K562 treated with DMSO at 1 percent for 24 hours (cell line): ENCODE results near the gene NKIRAS2. TPM values are rescaled to one million over a fixed set of nuclear protein-coding genes. Genes with fewer than 3 reads are reported as not detected.

Experiments
- total RNA-seq: library from RNA; unstranded; fragments of 300-600 nt; gene quantifications from 2 replicates; pipeline ENCODE4 v1.2.3, GENCODE V29; 2022; ENCODE audit warnings: low read depth; ENCODE audit not compliant: insufficient read depth

NKIRAS2 gene
- 118 TPM in 2 replicates for total RNA-seq

DNA sequence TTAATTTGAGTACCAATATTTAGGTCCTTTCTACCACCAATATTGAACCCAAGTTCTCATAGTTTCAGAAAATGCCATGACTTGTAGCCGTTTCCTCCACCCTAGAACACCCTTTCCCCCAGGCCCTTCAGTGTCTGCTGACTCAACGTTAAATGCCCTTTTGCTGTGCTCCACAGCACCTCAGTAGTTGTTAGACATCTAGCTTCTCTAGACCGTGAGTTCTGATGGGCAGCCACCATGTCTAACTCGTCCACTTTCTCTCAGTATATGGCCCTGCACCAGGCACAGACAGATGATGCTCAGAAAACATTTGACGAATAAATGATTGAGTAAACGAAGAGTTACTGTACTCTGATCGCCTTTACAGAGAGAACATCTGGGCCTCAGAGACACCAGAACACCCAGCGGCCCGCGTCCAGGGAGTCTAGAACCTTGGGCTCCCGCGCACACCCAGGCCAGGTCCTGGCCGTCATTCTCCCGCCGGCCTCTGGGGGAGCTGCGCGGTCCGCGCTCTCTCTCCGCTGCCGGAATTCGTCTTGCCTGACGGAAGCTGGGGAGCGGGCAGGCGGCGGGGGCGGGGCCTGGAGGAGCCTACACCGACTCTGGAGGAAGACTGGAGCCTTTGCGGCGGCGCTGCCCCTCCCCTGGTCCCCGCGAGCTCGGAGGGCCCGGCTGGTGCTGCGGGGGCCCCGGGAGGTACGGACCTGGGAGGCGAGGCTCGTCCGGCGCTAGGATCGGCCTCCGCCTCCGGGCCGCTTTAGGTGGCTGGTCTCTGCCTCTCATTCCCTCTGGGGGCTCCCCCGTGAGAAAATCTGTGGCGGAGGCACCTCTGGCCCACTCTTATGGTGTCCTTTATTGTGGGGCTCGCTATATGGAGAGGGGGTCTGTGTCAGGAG is at the start of gene NKIRAS2:
NKIRAS2 (plus strand) TSS at position 582 of the 896 bp plus-strand sequence. CDS start 1,488 bp downstream, outside the sequence.

DNA sequence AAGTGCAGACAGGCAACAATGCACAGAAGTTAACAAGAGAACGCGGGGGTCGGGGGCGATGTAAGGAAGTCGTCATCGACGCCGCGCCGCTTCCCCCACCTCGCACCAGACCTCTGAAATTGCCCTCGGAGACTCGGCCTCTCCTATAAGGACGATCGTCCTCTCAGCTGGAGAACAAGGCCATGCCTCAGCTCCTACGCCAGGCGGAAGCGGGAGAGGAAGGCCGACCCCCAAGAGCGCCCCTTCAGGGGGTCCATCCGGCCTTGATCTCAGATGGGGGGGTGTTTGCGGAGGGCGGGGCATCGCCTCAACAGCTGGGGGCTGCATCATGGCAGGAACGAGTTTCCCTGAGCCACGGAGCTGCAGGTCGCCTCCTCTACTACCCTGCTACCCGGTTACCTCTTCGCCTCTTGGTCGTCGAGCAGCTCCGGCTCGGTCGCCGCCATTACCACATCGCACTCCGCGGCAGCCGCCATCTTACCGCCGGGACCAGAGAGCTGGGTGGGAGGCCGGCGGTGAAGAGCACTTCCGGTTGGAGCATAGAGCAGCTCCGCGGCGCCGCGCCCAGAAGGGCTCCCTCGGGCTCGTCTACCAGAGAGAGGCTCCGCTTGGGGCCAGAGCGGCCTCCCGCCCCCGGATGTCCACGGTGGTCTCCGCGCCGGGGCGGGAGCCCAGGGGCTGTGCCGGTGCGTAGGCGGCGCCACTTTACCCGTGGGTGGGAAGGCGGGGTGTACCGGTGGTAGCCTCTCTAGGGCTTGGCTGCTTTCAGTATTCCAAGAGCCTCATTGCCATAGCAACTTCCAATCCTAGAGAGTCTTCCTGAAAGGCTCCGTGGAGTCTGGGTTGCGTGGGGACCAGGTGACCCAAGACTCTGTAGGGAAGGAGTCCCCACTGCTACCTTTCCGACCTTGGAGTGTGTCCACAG is 2.7 kb upstream of the NKIRAS2 start, which contains the start of gene DNAJC7:
DNAJC7 (minus strand) TSS at position 499 of the 925 bp plus-strand sequence; CDS start at position 476, 23 bp downstream.

DNA sequence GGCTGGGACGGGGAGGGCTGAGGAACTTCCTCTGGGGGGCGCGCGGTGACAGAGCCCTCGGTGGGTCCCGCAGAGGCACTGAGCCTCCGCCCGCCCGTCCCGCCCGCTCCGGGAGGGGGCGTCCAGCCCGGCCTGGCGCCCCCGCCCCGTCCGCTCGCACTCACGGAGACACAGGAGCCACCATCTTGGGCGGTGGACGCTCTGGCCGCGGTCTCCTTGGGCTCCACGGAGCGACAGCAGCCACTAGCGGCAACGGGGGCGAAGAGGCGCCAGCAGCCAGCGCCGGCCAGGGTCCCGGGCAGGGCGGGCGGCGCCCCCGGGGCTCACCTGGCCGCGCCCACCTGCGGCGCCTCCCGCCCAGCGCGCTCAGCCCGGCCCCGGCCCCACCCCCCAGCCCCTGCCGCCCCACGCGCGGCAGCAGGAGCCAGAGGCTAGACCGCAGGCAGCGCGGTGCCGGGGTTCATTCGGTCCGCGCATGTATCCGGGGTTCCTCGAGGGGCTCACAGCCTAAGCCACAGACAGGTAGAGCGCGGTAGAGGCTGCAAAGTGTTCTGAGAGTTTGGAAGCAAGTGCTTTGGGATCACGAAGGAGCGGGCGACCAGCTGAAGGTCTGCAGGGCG is 30.6 kb downstream of the NKIRAS2 start, which contains the start of gene C17orf113:
C17orf113 (minus strand) TSS at position 209 of the 620 bp plus-strand sequence. CDS start 7,225 bp downstream, outside the sequence.

Other genes with a start within 250 kb of the NKIRAS2 start
- 260 and 263 TPM in 2 replicates for gene JUP, start 233.4 kb upstream of the NKIRAS2 start, total RNA-seq
- gene P3H4, start 208.1 kb upstream of the NKIRAS2 start, total RNA-seq, result 2.8 and 3.5 TPM in 2 replicates
- gene FKBP10, start 207.1 kb upstream of the NKIRAS2 start, total RNA-seq, result 0.85 and 1.2 TPM in 2 replicates
- 95.4 and 97.3 TPM in 2 replicates for gene NT5C3B, start 183.9 kb upstream of the NKIRAS2 start, total RNA-seq
- not detected in 2 replicates for gene KLHL10, start 182.3 kb upstream of the NKIRAS2 start, total RNA-seq
- 5.4 and 5.8 TPM in 2 replicates for gene KLHL11, start 154.7 kb upstream of the NKIRAS2 start, total RNA-seq
- 124 and 134 TPM in 2 replicates for gene ACLY, start 101.1 kb upstream of the NKIRAS2 start, total RNA-seq
- 1.6 and 1.7 TPM in 2 replicates for gene ODAD4, start 89.5 kb upstream of the NKIRAS2 start, total RNA-seq
- gene CNP, start 53.3 kb upstream of the NKIRAS2 start, total RNA-seq, result 47.2 and 50.6 TPM in 2 replicates
- gene DNAJC7, start 2.7 kb upstream of the NKIRAS2 start, total RNA-seq, result 74.4 and 76.9 TPM in 2 replicates
- 1.6 and 2.7 TPM in 2 replicates for gene C17orf113, start 30.5 kb downstream of the NKIRAS2 start, total RNA-seq
- gene ZNF385C, start 78.4 kb downstream of the NKIRAS2 start, total RNA-seq, result 1.1 and 1.4 TPM in 2 replicates
- gene DHX58, start 92.6 kb downstream of the NKIRAS2 start, total RNA-seq, result 6.9 and 12.6 TPM in 2 replicates
- gene KAT2A, start 101.3 kb downstream of the NKIRAS2 start, total RNA-seq, result 25.5 and 30.0 TPM in 2 replicates
- gene HSPB9, start 102.7 kb downstream of the NKIRAS2 start, total RNA-seq, result 0.23 and 0.79 TPM in 2 replicates
- gene RAB5C, start 134.9 kb downstream of the NKIRAS2 start, total RNA-seq, result 167 and 173 TPM in 2 replicates
- gene KCNH4, start 161.1 kb downstream of the NKIRAS2 start, total RNA-seq, result 0.10 and 0.15 TPM in 2 replicates
- not detected in 2 replicates for gene HCRT, start 165.4 kb downstream of the NKIRAS2 start, total RNA-seq
- gene GHDC, start 174.4 kb downstream of the NKIRAS2 start, total RNA-seq, result 27.7 and 28.0 TPM in 2 replicates